Amniotic epithelial cell (primary cell): Measurements from ENCODE around the gene TCP11X2.
"Not testable (repeated sequence)": the region's sequence is repeated elsewhere in the genome, so short reads cannot be mapped to it uniquely, and the experiment has no call there.

Experiments
- DNase-seq: peaks from one replicate; pipeline ENCODE4 v3.0.0-alpha.2; 2010; ENCODE audit warnings: low read depth

Gene TCP11X2

DNA sequence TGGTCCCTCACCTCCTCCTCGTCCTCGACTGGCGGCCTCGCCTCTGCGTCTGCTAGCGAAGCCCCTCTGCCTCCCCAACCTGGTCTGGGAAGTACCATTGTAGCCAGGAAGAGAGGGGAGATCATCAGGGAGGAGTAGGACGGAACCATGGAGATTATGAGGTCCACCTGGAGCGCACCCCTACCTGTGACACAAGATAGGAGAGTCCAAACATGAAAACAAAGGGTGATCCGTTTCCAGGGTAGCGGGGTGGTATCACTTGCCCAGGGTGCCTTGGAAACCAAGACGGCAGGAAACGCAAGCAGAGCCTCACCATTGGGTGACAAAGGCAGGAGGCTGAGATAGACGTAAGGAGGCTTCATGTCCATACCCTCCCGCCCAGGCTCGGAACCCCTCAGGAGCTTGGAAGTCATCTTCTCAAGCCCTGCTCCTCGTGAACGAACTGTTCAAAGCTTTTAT is at the start of gene TCP11X2:
Gene TCP11X2 (minus strand): TSS at position 51 of the 459 bp plus-strand sequence.
- DNase-seq: not testable (repeated sequence)

DNA sequence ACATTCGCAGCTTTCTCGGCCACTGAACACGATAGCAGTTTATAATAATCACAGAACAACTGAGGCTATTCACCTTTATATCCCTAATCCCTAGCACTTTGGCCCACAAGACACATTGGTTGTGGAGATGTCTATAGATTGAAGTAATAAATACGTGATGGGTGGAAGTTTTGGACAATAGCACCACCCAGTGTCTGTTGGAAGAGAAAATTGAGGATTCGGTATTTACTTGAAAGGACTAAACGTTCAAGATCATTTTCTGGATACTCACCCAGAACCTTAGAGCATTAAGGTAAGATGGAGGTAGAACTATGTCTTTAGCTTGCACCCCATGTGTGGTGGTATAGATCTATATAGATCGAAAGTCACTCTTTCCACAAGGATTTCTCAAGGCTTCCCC is 45.7 kb upstream of the TCP11X2 start:
- no peak for DNase-seq

GRCh38 chrX:102515975-102516941 is 44.6 kb upstream of the TCP11X2 start, which contains the start of gene TMSB15A:
TMSB15A (minus strand) TSS chrX:102516739.
- peak; percentile 26 for DNase-seq

GRCh38 chrX:102514536-102514935 is 42.9 kb upstream of the TCP11X2 start:
- DNase-seq: no peak

- DNase-seq: no peak
Measured at GRCh38 chrX:102498732-102499131, 27.1 kb upstream of the TCP11X2 start.

GRCh38 chrX:102491766-102492165 is 20.2 kb upstream of the TCP11X2 start:
- no peak for DNase-seq

DNA sequence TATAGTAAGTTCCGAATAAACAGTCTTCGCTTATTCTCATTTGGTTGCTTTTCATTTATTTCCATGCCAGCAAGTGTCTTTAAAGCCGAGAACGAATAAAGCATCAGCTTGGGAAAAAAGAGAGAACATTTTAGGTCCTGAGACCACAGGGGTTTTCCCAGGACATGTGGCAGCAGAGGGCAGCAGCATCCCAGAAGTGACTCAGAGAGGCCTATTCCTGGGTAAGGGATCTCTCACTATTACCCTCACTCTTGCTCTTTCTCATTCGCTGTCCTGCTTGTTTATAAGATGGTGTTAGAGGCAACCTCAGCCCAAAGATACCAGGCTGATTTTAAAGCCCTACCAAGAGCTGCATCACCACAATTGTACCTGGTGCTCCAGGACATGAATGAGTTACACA is 7.2 kb upstream of the TCP11X2 start:
- not testable (repeated sequence) for DNase-seq

DNA sequence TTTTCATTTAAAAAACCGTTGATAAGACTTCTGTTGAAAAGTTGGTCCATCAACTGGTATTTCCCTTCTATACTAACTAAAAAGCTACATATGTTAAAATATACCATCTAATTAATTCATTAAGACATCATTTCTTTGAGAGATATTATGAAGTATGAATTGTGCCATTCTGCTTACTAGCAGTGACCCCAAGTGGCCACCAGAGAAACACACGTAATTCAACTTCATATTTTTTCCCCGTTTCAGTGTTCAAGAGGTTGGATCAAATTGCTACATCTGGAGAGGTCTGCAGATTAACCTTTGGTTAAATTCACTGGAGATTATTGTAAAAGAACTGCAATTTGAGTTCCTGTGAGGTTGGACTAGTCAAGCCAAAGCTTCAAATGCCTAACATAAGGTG is 1.4 kb downstream of the TCP11X2 start:
- not testable (repeated sequence) for DNase-seq

DNA sequence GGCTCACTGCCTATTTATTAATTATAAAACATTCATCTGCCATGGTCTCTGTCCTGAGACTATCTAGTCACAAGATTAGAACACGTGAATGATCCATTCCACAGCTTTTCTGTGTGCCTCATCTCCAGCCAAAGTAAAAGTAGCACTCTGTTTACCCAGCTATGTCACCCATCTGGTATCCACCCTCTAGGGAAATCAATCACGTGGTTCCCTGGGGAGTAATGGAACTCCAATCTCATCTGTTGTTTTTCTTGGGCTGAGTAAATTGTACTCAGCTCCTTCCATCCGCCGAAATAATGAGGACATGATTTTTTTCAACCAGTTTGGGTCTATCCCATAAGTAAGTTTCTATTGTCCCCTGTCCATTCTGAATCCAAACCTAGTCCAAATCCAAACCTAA is 13.0 kb downstream of the TCP11X2 start:
- DNase-seq: not testable (repeated sequence)

DNA sequence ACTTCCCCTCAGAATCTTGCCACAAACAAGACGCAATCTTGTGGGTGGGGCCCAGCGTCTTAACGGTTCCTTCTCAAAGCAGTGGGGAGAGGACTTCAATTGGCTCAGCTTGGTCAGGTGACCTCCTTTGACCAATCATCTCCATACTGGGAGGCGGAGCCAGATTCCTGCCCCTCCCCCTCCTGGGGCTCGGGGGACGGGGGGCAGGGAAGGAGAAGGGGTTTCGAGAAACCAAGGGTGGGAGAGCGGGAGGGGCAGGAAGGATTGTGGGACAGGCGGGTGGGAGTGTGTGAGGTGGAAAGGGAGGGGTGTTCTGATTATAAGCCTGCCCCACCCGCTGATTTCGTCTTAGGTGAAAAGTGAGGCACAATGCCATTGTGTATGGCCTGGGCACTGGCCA is 31.7 kb downstream of the TCP11X2 start, which contains the start of gene NXF2B:
Gene NXF2B (minus strand): TSS at position 101 of the 400 bp plus-strand sequence. CDS start 59,972 bp downstream, outside the sequence.
- DNase-seq: not testable (repeated sequence)

GRCh38 chrX:102414493-102414892 is 57.1 kb downstream of the TCP11X2 start:
- not testable (repeated sequence) for DNase-seq
